OCI-LY3 (cell line): ENCODE measurements around the gene VAV3.

Source experiments
- H2AFZ ChIP-seq: fragments of 200-600, 300-600 bp; shearing (Covaris generic); 2 replicates; pipeline ENCODE4 v1.6.0; 2014; ENCODE audit warnings: antibody characterized with exemption, low read depth, low read length
- H3K27ac ChIP-seq: fragments of 200-600, 300-600 bp; sonication (generic); 2 replicates; pipeline ENCODE4 v1.5.1; 2014; ENCODE audit warnings: mild to moderate bottlenecking, low read length, moderate library complexity, mixed read lengths
- H3K27me3 ChIP-seq: fragments of 200-600, 300-600 bp; sonication (generic); 2 replicates; pipeline ENCODE4 v1.6.1; 2014; ENCODE audit warnings: low read depth, low read length, mixed read lengths
- H3K36me3 ChIP-seq: fragments of 200-600, 300-600 bp; sonication (generic); replicated peaks from 2 replicates; pipeline ENCODE3; 2014; ENCODE audit warnings: low read depth, low read length, mixed read lengths
- H3K4me1 ChIP-seq: fragments of 300-600, 200-600 bp; sonication (generic); 2 replicates; pipeline ENCODE4 v1.6.1; 2014; ENCODE audit warnings: low read length, mixed read lengths
- H3K4me2 ChIP-seq: fragments of 200-600, 300-600 bp; sonication (generic); 2 replicates; pipeline ENCODE4 v1.6.1; 2014; ENCODE audit warnings: low read length, mixed read lengths
- H3K4me3 ChIP-seq: fragments of 300-600, 200-600 bp; sonication (generic); 2 replicates; pipeline ENCODE4 v1.5.1; 2014; ENCODE audit warnings: antibody characterized with exemption, mild to moderate bottlenecking, low read length, moderate library complexity
- H3K79me2 ChIP-seq: fragments of 300-600, 200-600 bp; shearing (Covaris generic); 2 replicates; pipeline ENCODE4 v1.6.1; 2014; ENCODE audit warnings: mild to moderate bottlenecking, low read length, mixed read lengths
- H3K9ac ChIP-seq: fragments of 300-600, 200-600 bp; shearing (Covaris generic); 2 replicates; pipeline ENCODE4 v1.6.0; 2014; ENCODE audit warnings: mild to moderate bottlenecking, low read length, moderate library complexity
- H3K9me3 ChIP-seq: fragments of 200-600, 300-600 bp; shearing (Covaris generic); 2 replicates; pipeline ENCODE4 v1.6.1; 2014; ENCODE audit warnings: low read length, mixed read lengths; ENCODE audit not compliant: insufficient read depth
- H4K20me1 ChIP-seq: fragments of 200-600, 300-600 bp; sonication (generic); 2 replicates; pipeline ENCODE4 v1.6.1; 2016; ENCODE audit warnings: low read length, mixed read lengths; ENCODE audit not compliant: insufficient read depth
- CTCF ChIP-seq: fragments of 200-600, 300-600 bp; sonication (generic); IDR thresholded peaks from 2 replicates; pipeline ENCODE4 v1.5.1; 2014; ENCODE audit warnings: antibody characterized with exemption, low read length, low read depth
- EZH2phosphoT487 ChIP-seq: fragments of 200-600 bp; shearing (Covaris generic); IDR thresholded peaks from 2 replicates; pipeline ENCODE4 v1.6.1; 2018; ENCODE audit warnings: antibody characterized with exemption, mixed run types, low read depth

Gene VAV3

GRCh38 chr1:107842241-107842640 lies 122.7 kb downstream of the VAV3 start:
- TF ChIP-seq CTCF (no peak), EZH2phosphoT487 (no peak)

GRCh38 chr1:107840725-107841124 lies 124.3 kb downstream of the VAV3 start:
- H3K27me3 ChIP-seq = no peaks in the 10 kb centered on the region
- H4K20me1 ChIP-seq = no peaks in the 10 kb centered on the region
- H2AFZ ChIP-seq = peak overlapping the region; percentile 70; the same call in 1 of the 2 replicates
- peak overlapping the region; percentile 69 for H3K4me2 ChIP-seq
- TF ChIP-seq CTCF (no peak), EZH2phosphoT487 (no peak)
- H3K27ac ChIP-seq = no peak overlapping the region
- peaks cover 29% of the 10 kb centered on the region for H3K4me1 ChIP-seq
- no peak overlapping the region for H3K9ac ChIP-seq
- H3K79me2 ChIP-seq = no peaks in the 10 kb centered on the region
- H3K36me3 ChIP-seq = no peaks in the 10 kb centered on the region
- H3K4me3 ChIP-seq = peak overlapping the region; percentile 38
- no peaks in the 10 kb centered on the region for H3K9me3 ChIP-seq

More at GRCh38 chr1:107842241-107842640, 122.7 kb downstream of the VAV3 start:
- Histone ChIP-seq H3K27me3 (no peaks in the 10 kb centered on the region), H3K27ac (no peak overlapping the region), H3K36me3 (no peaks in the 10 kb centered on the region), H3K4me3 (no peak overlapping the region), H3K4me2 (peak overlapping the region; percentile 39), H3K9ac (no peak overlapping the region), H3K4me1 (peaks cover 29% of the 10 kb centered on the region), H3K79me2 (no peaks in the 10 kb centered on the region), H4K20me1 (no peaks in the 10 kb centered on the region), H2AFZ (no peak overlapping the region), H3K9me3 (no peaks in the 10 kb centered on the region)

- Histone ChIP-seq H3K79me2 (no peaks in the 10 kb centered on the region), H4K20me1 (no peaks in the 10 kb centered on the region), H3K9me3 (no peaks in the 10 kb centered on the region), H3K9ac (no peak overlapping the region), H3K4me3 (no peak overlapping the region), H3K4me1 (peaks cover 20% of the 10 kb centered on the region), H3K27ac (no peak overlapping the region), H3K27me3 (no peaks in the 10 kb centered on the region), H3K4me2 (no peak overlapping the region), H2AFZ (no peak overlapping the region), H3K36me3 (no peaks in the 10 kb centered on the region)
- TF ChIP-seq CTCF = no peak
- no peak for TF ChIP-seq EZH2phosphoT487
Observed at GRCh38 chr1:107838056-107838455, 126.9 kb downstream of the VAV3 start.

GRCh38 chr1:107835151-107835670 lies 129.8 kb downstream of the VAV3 start:
- Histone ChIP-seq H3K36me3 (no peaks in the 10 kb centered on the region), H2AFZ (no peak overlapping the region), H3K4me2 (no peak overlapping the region), H3K27me3 (no peaks in the 10 kb centered on the region), H3K4me3 (no peak overlapping the region), H3K27ac (no peak overlapping the region), H4K20me1 (no peaks in the 10 kb centered on the region), H3K9ac (no peak overlapping the region), H3K4me1 (peaks cover 4% of the 10 kb centered on the region), H3K79me2 (no peaks in the 10 kb centered on the region), H3K9me3 (no peaks in the 10 kb centered on the region)
- TF ChIP-seq CTCF (no peak), EZH2phosphoT487 (no peak)
